Spleen (tissue), 7 donors: ENCODE results near the gene SCRN2.

ENCODE experiments used
- CTCF ChIP-seq, 11 experiments: fragments of 200-600 bp in 7 of 11; fragments of 450-650 bp in 4 of 11; sonication (generic) in 4 of 11; IDR thresholded peaks in 8 of 11; conservative IDR thresholded peaks in 3 of 11; 1 replicate in 7 of 11; 2 replicates in 4 of 11; pipeline versions ENCODE4 v1.4.0 to v1.8.0; 2016 to 2021; ENCODE audit warnings: antibody characterized with exemption in 11 of 11, inconsistent platforms in 4 of 11, mild to moderate bottlenecking in 1 of 11
- POLR2A ChIP-seq, 3 donors: fragments of 450-650 bp; IDR thresholded peaks; one replicate each; pipeline ENCODE4 v1.5.1; 2017; ENCODE audit warnings: antibody characterized with exemption in 3 of 3, mild to moderate bottlenecking in 1 of 3
- POLR2AphosphoS5 ChIP-seq, 3 donors: sonication (generic); formaldehyde crosslinking; IDR thresholded peaks; one replicate each; pipeline ENCODE4 v1.5.1; 2017; ENCODE audit warnings: antibody characterized with exemption in 3 of 3
- donor health status: DM: no; HTN: no; CAD: no; lungs with moderate emphysema.
- donor health status: DM: no; HTN: no; CAD: no.
- donor health status: DM: no; HTN: no; CAD: no.

DNA sequence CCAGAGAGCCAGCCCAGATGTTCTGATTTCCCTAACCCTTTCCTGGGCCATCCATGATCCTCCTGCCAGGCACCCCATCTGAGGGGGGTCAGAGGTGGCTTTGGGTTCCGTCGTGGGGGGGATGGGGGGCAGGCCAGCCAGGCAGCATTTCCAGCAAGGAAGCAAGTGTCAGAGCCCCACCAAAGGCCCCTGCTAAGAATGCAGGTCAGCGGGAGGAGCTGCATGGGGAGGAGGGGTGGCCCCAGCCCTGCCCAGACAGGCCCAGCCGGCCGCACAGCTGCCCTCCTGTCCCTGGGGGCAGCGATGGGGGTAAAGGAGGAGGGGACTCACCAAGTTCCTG is 2.3 kb upstream of the SCRN2 start:
- TF ChIP-seq CTCF (IDR thresholded peaks at IDR 0.05 in 8 of 11, conservative IDR thresholded peaks at IDR 0.05 in 3 of 11) (no peak), POLR2AphosphoS5 (IDR thresholded peaks at IDR 0.05) (no peak), POLR2A (IDR thresholded peaks at IDR 0.05) (no peak)
